IPS DF 6.9 (cell line): ENCODE data around the gene ATP2C2.

Experiments used
- DNase-seq: peaks from one replicate; pipeline ENCODE4 v3.0.0-alpha.2; 2013; ENCODE audit warnings: low read depth, low spot score
- H3K27ac ChIP-seq: one replicate; pipeline ENCODE4 v1.5.1; 2013; ENCODE audit warnings: low read length, control low read depth
- H3K27me3 ChIP-seq: 2 replicates; pipeline ENCODE4 v1.6.1; 2013; ENCODE audit warnings: mild to moderate bottlenecking, low read length; ENCODE audit not compliant: control insufficient read depth, insufficient read depth
- H3K36me3 ChIP-seq: 2 replicates; pipeline ENCODE4 v1.6.1; 2013; ENCODE audit warnings: low read length; ENCODE audit not compliant: control insufficient read depth, insufficient read depth
- H3K4me1 ChIP-seq: 2 replicates; pipeline ENCODE4 v1.6.1; 2013; ENCODE audit warnings: low read length; ENCODE audit not compliant: control insufficient read depth, insufficient read depth
- H3K4me3 ChIP-seq: 2 replicates; pipeline ENCODE4 v1.5.1; 2013; ENCODE audit warnings: mild to moderate bottlenecking, low read length
- H3K9me3 ChIP-seq: 2 replicates; pipeline ENCODE4 v1.6.1; 2013; ENCODE audit warnings: low read length, inconsistent platforms; ENCODE audit not compliant: control insufficient read depth, insufficient read depth
- WGBS: extraction: QIAGEN DNeasy Blood & Tissue Kit; methylation state at CpG from one replicate; pipeline ENCODE4 v1.1.7; 2013; ENCODE audit warnings: mixed read lengths, missing lambda C conversion rate; ENCODE audit not compliant: insufficient read length, insufficient coverage; 5-methylcytosine and 5-hydroxymethylcytosine counted together

ATP2C2 gene

DNA sequence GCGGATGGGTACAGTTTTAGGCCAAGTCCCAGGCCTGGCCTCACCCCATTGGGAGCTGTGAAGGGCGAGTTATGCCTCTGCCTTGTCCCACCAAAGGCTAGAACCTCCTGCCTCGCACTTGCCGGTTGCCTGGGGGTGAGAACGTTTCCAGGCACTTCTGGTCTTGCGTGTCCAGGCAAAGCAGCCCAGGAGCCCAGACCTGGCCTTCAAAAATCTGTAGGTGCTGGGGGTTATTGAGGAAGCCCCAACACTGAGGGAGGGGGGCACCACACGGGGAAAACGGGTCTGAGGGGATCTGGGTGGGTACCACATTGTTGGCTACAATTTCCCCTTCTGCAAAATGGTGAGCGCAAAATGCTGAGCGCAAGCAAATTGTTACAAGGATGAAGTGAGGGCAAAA is 12.2 kb upstream of the ATP2C2 start:
- DNase-seq = no peak
- Histone ChIP-seq H3K4me1 (no peaks in the 10 kb centered on the region; the same call in 1 of the 2 replicates), H3K4me3 (no peak overlapping the region), H3K27me3 (no peaks in the 10 kb centered on the region), H3K36me3 (no peaks in the 10 kb centered on the region), H3K9me3 (no peaks in the 10 kb centered on the region), H3K27ac (no peak overlapping the region)
- no CpG with 5 or more reads among the region's 10 CpGs for WGBS

GRCh38 chr16:84356591-84357116 is 11.7 kb upstream of the ATP2C2 start:
- no peaks in the 10 kb centered on the region for H3K27me3 ChIP-seq
- no CpG with 5 or more reads among the region's 11 CpGs for WGBS
- no peaks in the 10 kb centered on the region; the same call in 1 of the 2 replicates for H3K4me1 ChIP-seq
- no peak for DNase-seq
- H3K4me3 ChIP-seq = no peak overlapping the region
- no peaks in the 10 kb centered on the region for H3K9me3 ChIP-seq
- H3K36me3 ChIP-seq = no peaks in the 10 kb centered on the region
- H3K27ac ChIP-seq = no peak overlapping the region

DNA sequence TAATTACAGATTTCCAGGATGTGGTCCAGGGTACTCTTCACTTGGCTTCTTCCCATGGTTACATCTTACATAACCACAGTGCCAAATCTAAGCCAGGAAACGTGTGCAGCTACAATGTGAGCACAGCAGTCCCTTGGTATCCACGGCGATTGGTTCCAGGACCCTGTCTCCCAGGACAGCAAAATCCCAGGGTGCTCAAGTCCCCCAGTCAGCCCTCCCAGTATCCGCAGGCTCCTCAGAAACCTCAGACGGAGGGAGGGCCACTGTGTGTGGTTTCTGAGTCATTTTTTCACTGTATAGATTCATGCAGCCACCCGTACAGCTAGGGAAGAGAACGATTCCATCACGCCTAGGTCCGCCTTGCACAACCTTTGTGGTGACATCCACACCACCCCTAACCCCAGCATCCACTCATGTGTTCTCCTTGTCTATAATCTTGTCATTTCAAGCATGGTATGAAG is 11.1 kb upstream of the ATP2C2 start:
- no peak for DNase-seq
- no peaks in the 10 kb centered on the region for H3K9me3 ChIP-seq
- H3K36me3 ChIP-seq = no peaks in the 10 kb centered on the region
- H3K27ac ChIP-seq = no peak overlapping the region
- no peaks in the 10 kb centered on the region; the same call in 1 of the 2 replicates for H3K4me1 ChIP-seq
- no CpG with 5 or more reads among the region's 9 CpGs for WGBS
- H3K27me3 ChIP-seq = no peaks in the 10 kb centered on the region
- no peak overlapping the region for H3K4me3 ChIP-seq

- Histone ChIP-seq H3K4me1 (no peaks in the 10 kb centered on the region; the same call in 1 of the 2 replicates), H3K36me3 (no peaks in the 10 kb centered on the region)
- no CpG with 5 or more reads among the region's 14 CpGs for WGBS
These were observed 9.6 kb upstream of the ATP2C2 start for GRCh38 chr16:84358601-84359295.

GRCh38 chr16:84359326-84359725 is 9.0 kb upstream of the ATP2C2 start:
- Histone ChIP-seq H3K27me3 (no peaks in the 10 kb centered on the region), H3K36me3 (no peaks in the 10 kb centered on the region), H3K27ac (no peak overlapping the region), H3K4me1 (no peaks in the 10 kb centered on the region; the same call in 1 of the 2 replicates), H3K9me3 (no peaks in the 10 kb centered on the region), H3K4me3 (no peak overlapping the region)
- DNase-seq = no peak
- no CpG with 5 or more reads among the region's 8 CpGs for WGBS

More at GRCh38 chr16:84358601-84359295, 9.6 kb upstream of the ATP2C2 start:
- no peak for DNase-seq
- no peaks in the 10 kb centered on the region for H3K9me3 ChIP-seq
- H3K4me3 ChIP-seq = no peak overlapping the region
- H3K27ac ChIP-seq = no peak overlapping the region
- no peaks in the 10 kb centered on the region for H3K27me3 ChIP-seq

DNA sequence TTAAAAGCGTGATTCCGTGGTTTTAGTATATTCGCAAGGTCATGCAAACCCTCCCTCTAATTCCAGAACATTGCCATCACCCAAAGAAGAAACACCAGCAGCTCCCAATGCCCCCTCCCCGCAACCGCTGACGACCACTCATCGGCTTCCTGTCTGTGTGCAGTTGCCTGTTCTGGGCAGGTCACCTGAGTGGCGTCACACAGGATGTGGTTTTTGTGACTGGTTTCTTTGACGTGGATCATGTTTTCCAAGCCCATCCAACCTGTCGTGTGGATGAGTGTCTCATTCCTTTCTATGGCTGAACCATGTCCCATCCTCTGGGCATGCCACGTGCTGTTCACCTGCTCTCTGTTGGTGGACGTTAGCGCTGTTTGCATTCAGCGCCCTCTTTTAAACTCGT is 8.2 kb upstream of the ATP2C2 start:
- Histone ChIP-seq H3K36me3 (no peaks in the 10 kb centered on the region), H3K4me3 (no peak overlapping the region), H3K9me3 (no peaks in the 10 kb centered on the region), H3K4me1 (no peaks in the 10 kb centered on the region; the same call in 1 of the 2 replicates), H3K27ac (no peak overlapping the region), H3K27me3 (no peaks in the 10 kb centered on the region)
- no CpG with 5 or more reads among the region's 15 CpGs for WGBS
- DNase-seq = no peak

DNA sequence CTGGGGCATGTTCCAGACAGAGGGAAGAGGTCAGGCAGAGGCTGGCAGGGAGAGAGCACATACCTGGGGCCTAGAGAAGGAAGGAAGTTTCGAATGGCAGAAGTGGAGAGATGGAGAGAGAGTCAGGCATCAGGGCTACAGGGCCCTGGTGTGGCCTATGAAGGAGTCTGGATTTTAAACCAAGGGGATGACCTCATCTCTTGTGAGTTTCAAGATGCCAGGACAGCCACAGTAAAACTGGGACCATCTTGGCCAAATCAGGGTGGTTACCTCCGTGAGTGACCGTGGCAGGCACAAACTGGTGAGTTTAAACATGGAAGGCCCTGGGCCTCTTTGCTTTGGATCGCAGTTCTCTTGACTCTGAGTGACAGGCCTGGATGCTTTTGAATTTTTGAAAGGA is 7.6 kb upstream of the ATP2C2 start:
- H3K4me3 ChIP-seq = no peak overlapping the region
- H3K9me3 ChIP-seq = no peaks in the 10 kb centered on the region
- no peak overlapping the region for H3K27ac ChIP-seq
- H3K27me3 ChIP-seq = no peaks in the 10 kb centered on the region
- H3K4me1 ChIP-seq = no peaks in the 10 kb centered on the region; the same call in 1 of the 2 replicates
- no peak for DNase-seq
- no peaks in the 10 kb centered on the region for H3K36me3 ChIP-seq
- no CpG with 5 or more reads among the region's 4 CpGs for WGBS

DNA sequence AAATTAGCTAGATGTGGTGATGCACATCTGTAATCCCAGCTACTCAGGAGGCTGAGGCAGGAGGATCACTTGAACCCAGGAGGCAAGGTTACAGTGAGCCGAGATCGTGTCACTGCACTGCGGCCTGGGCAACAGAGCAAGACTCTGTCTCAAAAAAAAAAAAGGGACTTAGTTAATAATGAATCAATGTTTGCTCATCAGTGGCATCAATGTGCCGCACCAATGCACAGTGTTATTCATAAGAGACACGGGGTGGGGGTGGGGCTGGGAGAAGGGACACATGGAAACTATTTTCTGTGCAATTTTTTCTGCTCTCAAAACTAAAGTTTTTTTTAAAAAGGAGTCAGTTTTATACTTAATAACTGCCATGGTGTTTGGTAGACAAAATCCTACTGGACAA is 6.8 kb upstream of the ATP2C2 start:
- no peak overlapping the region for H3K27ac ChIP-seq
- H3K4me3 ChIP-seq = no peak overlapping the region
- no peaks in the 10 kb centered on the region for H3K36me3 ChIP-seq
- no peak for DNase-seq
- no peaks in the 10 kb centered on the region for H3K9me3 ChIP-seq
- WGBS = no CpG with 5 or more reads among the region's 5 CpGs
- no peaks in the 10 kb centered on the region; the same call in 1 of the 2 replicates for H3K4me1 ChIP-seq
- H3K27me3 ChIP-seq = no peaks in the 10 kb centered on the region

- Histone ChIP-seq H3K36me3 (no peaks in the 10 kb centered on the region), H3K4me3 (no peak overlapping the region), H3K27me3 (no peaks in the 10 kb centered on the region; the same call in 1 of the 2 replicates), H3K9me3 (no peaks in the 10 kb centered on the region), H3K4me1 (no peaks in the 10 kb centered on the region; the same call in 1 of the 2 replicates), H3K27ac (no peak overlapping the region)
- no CpG with 5 or more reads among the region's 13 CpGs for WGBS
- no peak for DNase-seq
These were observed 5.8 kb upstream of the ATP2C2 start for GRCh38 chr16:84362471-84362941.

DNA sequence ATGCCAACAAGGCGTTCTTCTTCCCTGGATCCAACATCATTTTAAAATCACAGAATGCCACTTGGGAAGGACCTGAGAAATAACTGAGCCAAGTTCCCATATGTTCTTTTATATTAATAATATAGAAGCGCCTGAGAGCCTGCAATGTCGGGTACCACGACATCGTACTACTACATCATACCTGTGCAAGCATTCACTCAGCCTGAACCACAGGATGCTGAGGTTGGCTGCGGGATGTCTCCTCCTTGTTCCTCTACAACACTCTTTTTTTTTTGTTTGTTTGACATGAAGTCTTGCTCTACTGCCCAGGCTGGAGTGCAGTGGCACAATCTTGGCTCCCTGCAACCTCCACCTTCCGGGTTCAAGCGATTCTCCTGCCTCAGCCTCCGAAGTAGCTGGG is 2.1 kb upstream of the ATP2C2 start:
- no peak overlapping the region for H3K27ac ChIP-seq
- no peaks in the 10 kb centered on the region; the same call in 1 of the 2 replicates for H3K27me3 ChIP-seq

More for the DNA sequence above, 2.1 kb upstream of the ATP2C2 start:
- no peak for DNase-seq
- peaks cover 2% of the 10 kb centered on the region for H3K4me1 ChIP-seq
- no peaks in the 10 kb centered on the region for H3K36me3 ChIP-seq
- H3K9me3 ChIP-seq = no peaks in the 10 kb centered on the region
- H3K4me3 ChIP-seq = no peak overlapping the region
- no CpG with 5 or more reads among the region's 9 CpGs for WGBS
